Calu3 (cell line): ENCODE measurements around the gene BEAN1. TPM values are rescaled to one million over a fixed set of nuclear protein-coding genes. Genes with fewer than 3 reads are reported as not detected.

Experiments
- BruUV-seq: library from RNA; stranded (reverse); fragments of 400-500 nt; replicated peaks from 2 replicates; lab custom pipeline; 2021; lab: Mats Ljungman, UMichigan
- CTCF ChIA-PET: fragments of 300-600 bp; sonication (Branson Sonifier 250); formaldehyde crosslinking; loops from one replicate; lab custom pipeline; 2022; ENCODE audit warnings: antibody characterized with exemption; lab: Charles Lee
- DNase-seq: peaks from one replicate; pipeline ENCODE4 v3.0.0; 2022
- H3K27ac Mint-ChIP-seq: one replicate; pipeline ENCODE4 v1.8.0; 2022; ENCODE audit warnings: mixed read lengths; ENCODE audit not compliant: unreplicated experiment
- H3K27me3 Mint-ChIP-seq: one replicate; pipeline ENCODE4 v1.8.0; 2022; ENCODE audit warnings: mixed read lengths; ENCODE audit not compliant: unreplicated experiment
- H3K36me3 Mint-ChIP-seq: one replicate; pipeline ENCODE4 v1.8.0; 2022; ENCODE audit warnings: mild to moderate bottlenecking, moderate library complexity, mixed read lengths; ENCODE audit not compliant: insufficient read depth, unreplicated experiment
- H3K4me1 Mint-ChIP-seq: one replicate; pipeline ENCODE4 v1.8.0; 2022; ENCODE audit warnings: mild to moderate bottlenecking, low read depth, mixed read lengths; ENCODE audit not compliant: unreplicated experiment
- H3K4me3 Mint-ChIP-seq: one replicate; pipeline ENCODE4 v1.8.0; 2022; ENCODE audit warnings: mild to moderate bottlenecking, low read depth, moderate library complexity, mixed read lengths; ENCODE audit not compliant: unreplicated experiment
- H3K9me3 Mint-ChIP-seq: one replicate; pipeline ENCODE4 v1.8.0; 2022; ENCODE audit warnings: low read depth, mixed read lengths; ENCODE audit not compliant: unreplicated experiment
- intact Hi-C: fragments of 100-400 bp; cut with micrococcal nuclease; formaldehyde crosslinking; loops from one replicate; pipeline ENCODE4 v1.10.0; 2022; ENCODE audit not compliant: unreplicated experiment
- total RNA-seq: library from RNA; stranded (reverse); gene quantifications from 2 replicates; pipeline ENCODE4 v1.2.3, GENCODE V29; 2022
- TF ChIP-seq, protein P1 (sequence below): fragments of 200-600 bp; IDR thresholded peaks from one replicate; pipeline ENCODE4 v1.8.0; 2022; ENCODE audit warnings: antibody characterized with exemption; ENCODE audit not compliant: unreplicated experiment

BEAN1 gene
- total RNA-seq, 1 experiment from 2014 or later = 3.1 TPM

DNA sequence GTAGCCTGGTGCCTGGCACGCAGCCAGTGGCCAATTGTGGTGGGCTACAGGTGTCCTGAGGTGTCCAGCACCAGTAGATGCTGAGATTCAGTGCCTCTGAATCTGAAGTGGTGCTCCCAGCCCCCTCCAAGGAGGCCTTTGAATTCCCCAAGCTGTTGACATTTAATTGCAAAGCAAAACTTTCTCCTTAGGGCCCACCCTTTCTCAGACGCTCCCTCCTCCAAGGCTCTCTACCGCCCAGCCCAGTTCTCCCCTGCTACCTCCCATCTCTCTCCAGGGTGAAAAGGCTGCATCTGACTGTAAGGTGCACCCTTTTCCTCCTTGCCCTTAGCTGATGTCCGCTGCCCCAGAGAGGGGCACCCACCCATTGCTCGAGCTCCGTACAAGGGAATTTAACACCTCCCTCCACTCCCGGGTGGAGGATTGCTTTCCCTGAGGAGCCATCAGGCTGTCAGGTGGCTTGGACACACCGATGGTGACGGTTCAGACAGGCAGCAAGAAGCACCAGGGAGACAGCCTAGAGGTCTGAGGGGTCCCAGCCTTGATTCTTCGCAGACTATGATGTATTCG lies 1.7 kb downstream of the BEAN1 start:
- peaks cover 6% of the 10 kb centered on the region for H3K36me3 Mint-ChIP-seq
- BruUV-seq = no TSS peak
- H3K4me3 Mint-ChIP-seq = no peak overlapping the region
- H3K27ac Mint-ChIP-seq = no peak overlapping the region
- TF ChIP-seq, protein P1, sequence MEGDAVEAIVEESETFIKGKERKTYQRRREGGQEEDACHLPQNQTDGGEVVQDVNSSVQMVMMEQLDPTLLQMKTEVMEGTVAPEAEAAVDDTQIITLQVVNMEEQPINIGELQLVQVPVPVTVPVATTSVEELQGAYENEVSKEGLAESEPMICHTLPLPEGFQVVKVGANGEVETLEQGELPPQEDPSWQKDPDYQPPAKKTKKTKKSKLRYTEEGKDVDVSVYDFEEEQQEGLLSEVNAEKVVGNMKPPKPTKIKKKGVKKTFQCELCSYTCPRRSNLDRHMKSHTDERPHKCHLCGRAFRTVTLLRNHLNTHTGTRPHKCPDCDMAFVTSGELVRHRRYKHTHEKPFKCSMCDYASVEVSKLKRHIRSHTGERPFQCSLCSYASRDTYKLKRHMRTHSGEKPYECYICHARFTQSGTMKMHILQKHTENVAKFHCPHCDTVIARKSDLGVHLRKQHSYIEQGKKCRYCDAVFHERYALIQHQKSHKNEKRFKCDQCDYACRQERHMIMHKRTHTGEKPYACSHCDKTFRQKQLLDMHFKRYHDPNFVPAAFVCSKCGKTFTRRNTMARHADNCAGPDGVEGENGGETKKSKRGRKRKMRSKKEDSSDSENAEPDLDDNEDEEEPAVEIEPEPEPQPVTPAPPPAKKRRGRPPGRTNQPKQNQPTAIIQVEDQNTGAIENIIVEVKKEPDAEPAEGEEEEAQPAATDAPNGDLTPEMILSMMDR = no peak
- CTCF ChIA-PET = no interaction called here
- H3K9me3 Mint-ChIP-seq = no peaks in the 10 kb centered on the region
- DNase-seq = no peak
- intact Hi-C loops = no loop called here
- H3K27me3 Mint-ChIP-seq = peaks cover 56% of the 10 kb centered on the region
- H3K4me1 Mint-ChIP-seq = peaks cover 14% of the 10 kb centered on the region

DNA sequence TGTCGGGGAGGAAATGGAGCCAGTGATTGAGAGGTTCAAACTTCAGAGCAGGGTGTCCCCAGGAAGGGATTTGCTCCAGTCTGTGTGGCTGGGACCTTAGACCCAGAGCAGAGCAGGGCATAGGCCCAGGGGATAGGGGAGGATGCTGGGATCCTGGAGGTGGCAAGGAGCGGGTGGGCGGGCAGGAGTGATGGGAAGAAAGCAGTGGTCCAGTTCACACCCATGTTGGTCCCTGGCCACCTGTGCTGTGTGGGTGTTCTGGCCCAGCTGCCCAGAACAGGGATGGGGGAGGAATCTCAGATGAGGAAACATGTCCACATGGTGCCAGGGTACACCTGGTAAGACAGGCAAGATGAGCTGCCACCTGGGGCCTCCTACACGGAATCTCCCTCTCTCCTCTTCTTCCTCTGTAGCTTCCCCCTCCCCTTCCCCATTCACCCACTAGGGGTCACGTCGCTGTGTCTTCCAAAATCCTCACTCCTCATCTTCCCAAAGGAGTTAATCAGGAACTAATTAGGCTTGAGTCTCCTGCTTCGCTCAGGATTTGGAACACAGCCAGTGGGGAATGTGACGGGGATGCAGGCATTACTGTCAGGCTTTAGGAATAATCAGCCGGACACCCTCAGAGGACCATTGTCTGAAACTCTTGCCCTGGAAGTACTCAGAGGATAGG lies 2.3 kb downstream of the BEAN1 start:
- H3K27me3 Mint-ChIP-seq = peaks cover 49% of the 10 kb centered on the region
- intact Hi-C loops = no loop called here
- no TSS peak for BruUV-seq
- CTCF ChIA-PET = no interaction called here
- no peaks in the 10 kb centered on the region for H3K9me3 Mint-ChIP-seq
- H3K27ac Mint-ChIP-seq = no peak overlapping the region
- DNase-seq = no peak
- peaks cover 14% of the 10 kb centered on the region for H3K4me1 Mint-ChIP-seq
- TF ChIP-seq, protein P1 = no peak
- no peak overlapping the region for H3K4me3 Mint-ChIP-seq
- peaks cover 6% of the 10 kb centered on the region for H3K36me3 Mint-ChIP-seq

DNA sequence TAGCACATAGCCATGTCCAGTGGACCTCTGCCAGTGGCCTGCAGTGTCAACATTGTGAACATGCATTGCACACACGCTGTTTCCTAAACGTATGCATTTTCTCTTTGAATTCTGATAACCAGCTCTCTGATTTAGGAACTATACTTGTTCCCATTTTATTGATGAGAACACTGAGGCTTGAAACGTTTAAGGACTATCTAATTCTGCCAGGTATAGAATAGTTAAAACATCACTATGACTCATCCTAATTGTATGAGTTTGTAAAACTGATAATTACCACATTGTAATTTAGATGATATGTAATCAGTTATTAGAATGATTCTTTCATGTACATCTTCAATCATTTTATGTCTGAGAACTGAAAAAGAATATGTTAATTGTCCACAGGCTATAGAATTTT lies 3.1 kb downstream of the BEAN1 start:
- H3K9me3 Mint-ChIP-seq = no peaks in the 10 kb centered on the region
- TF ChIP-seq, protein P1 = no peak
- peaks cover 41% of the 10 kb centered on the region for H3K27me3 Mint-ChIP-seq
- no peak overlapping the region for H3K4me3 Mint-ChIP-seq
- CTCF ChIA-PET = no interaction called here
- H3K36me3 Mint-ChIP-seq = peaks cover 6% of the 10 kb centered on the region
- H3K4me1 Mint-ChIP-seq = peaks cover 14% of the 10 kb centered on the region
- no TSS peak for BruUV-seq
- no peak overlapping the region for H3K27ac Mint-ChIP-seq
- no peak for DNase-seq
- intact Hi-C loops = no loop called here

DNA sequence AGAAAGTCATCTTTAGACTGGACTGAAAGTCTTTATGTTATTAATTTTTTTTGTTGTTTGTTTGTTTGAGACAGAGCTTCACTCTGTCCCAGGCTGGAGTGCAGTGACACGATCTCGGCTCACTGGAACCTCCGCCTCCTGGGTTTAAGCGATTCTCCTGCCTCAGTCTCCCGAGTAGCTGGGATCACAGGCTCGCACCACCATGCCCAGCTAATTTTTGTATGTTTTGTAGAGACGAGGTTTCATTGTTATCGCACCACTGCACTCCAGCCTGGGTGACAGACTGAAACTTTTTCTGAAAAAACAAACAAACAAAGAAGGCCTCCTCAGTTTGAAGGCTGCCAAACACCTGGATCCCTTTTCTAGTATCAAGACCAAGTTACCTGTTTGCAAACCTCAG lies 4.7 kb downstream of the BEAN1 start:
- Mint-ChIP-seq H3K4me1 (peaks cover 8% of the 10 kb centered on the region), H3K27me3 (peaks cover 26% of the 10 kb centered on the region), H3K36me3 (peaks cover 6% of the 10 kb centered on the region), H3K9me3 (no peaks in the 10 kb centered on the region), H3K27ac (no peak overlapping the region), H3K4me3 (no peak overlapping the region)
- intact Hi-C loops = no loop called here
- TF ChIP-seq, protein P1 = no peak
- CTCF ChIA-PET = no interaction called here
- no TSS peak for BruUV-seq
- no peak for DNase-seq
